ENCODE measurements around the gene DCDC1. TPM values are rescaled to one million over a fixed set of nuclear protein-coding genes. Genes with fewer than 3 reads are reported as not detected.

Gene DCDC1
- total RNA-seq, 1 experiment from 2014 or later, result 2.1 TPM

- in situ Hi-C loops (cut with HindIII; ENCODE audit: low sequenced_read_pairs), result no loop called here
Observed at GRCh38 chr11:31246451-31247165, 122.9 kb downstream of the DCDC1 start.

DNA sequence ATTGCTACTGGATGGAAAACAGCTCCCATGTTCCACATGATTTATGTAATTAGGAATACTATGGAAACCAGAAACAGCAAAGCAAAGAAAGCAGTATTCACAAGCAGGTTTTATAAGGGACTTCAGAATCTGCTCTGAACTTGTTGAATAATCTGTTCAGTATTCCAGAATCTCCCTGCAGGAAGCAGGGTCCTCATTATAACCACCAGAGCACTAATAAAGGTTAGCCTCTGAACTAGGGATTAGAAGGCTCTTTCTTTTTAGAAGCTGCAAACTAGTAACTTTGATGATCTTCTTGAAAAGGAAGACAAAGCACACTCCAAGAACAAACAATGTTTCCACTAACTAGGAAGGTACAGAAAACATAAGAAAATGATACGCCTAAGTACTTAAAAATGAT, 125.8 kb downstream of the DCDC1 start:
- in situ Hi-C loops (cut with HindIII; ENCODE audit: low sequenced_read_pairs), result no loop called here
- no peak for DNase-seq (ENCODE audit: low spot score)

More at GRCh38 chr11:31246451-31247165, 122.9 kb downstream of the DCDC1 start:
- no peak for DNase-seq (ENCODE audit: low spot score)

GRCh38 chr11:31240340-31240904, 129.1 kb downstream of the DCDC1 start:
- peak; percentile 71 for DNase-seq (ENCODE audit: low spot score)
- in situ Hi-C loops (cut with HindIII; ENCODE audit: low sequenced_read_pairs), result no loop called here

DNA sequence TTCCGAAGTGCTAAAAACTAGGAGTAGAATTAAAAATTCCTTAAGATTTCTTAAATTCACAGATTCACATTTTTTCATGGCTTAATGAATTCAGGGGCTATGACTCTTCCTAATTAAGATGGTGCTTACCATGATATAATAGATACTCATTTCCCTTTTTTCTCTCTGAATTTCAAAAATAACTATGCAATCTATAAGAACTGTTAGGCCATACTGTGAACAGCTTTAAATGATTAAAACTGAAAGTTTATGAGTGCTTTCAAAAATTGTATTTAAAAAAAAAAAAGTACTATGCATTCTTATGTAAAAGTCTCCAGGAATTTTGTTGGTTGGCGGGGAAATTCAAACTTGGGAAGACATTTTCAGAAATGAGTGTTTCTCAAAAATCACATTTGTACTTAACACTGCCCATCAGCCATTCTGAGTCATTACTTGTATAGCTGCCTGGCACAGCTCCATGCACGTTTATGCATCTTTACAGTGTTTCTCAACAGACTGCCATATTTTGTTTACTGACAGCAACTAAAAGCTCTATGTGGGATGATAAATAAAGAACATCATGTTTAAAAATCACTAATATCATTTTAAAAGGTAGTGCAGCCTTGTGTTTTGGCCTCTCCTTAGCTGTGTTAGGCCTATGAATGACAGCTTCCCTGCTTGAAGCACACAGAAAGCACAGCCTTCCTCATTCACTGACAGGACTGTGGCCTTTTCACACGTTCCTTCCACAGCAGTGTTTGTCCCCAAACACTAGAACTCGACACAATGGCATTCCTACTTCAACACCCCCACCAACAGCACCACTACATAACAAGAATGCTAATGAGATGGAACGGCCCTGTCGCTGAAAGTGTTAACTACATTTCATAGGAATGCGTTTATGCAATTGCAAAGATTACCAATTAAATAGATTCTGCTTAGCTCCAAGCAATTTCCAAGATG, 131.4 kb downstream of the DCDC1 start:
- in situ Hi-C loops (cut with HindIII; ENCODE audit: low sequenced_read_pairs), result no loop called here

GRCh38 chr11:31236143-31236542, 133.4 kb downstream of the DCDC1 start:
- DNase-seq (ENCODE audit: low spot score), result peak; percentile 31
- in situ Hi-C loops (cut with HindIII; ENCODE audit: low sequenced_read_pairs), result no loop called here

More for the DNA sequence above, 131.4 kb downstream of the DCDC1 start:
- peak; percentile 11 for DNase-seq (ENCODE audit: low spot score)

DNA sequence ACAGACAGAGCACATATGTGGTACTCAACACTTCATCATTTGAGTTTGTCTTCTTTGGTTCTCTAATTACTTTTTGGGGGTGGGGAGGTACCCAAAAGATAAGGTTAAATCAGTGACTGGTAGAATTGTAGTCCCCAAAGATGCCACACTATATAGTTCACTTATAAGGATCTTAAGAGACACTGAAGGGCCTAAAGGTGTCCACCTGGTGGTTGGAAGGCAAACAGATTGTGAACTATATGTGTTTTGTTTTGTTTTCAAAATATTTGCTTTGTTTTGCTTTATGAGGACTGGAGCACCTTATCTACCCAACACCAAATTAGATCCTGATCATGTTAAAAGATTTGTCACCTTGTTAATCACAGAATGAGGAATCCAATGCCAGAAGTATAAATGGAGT, 136.1 kb downstream of the DCDC1 start:
- DNase-seq (ENCODE audit: low spot score), result no peak
- in situ Hi-C loops (cut with HindIII; ENCODE audit: low sequenced_read_pairs), result no loop called here

GRCh38 chr11:31231601-31232000, 137.9 kb downstream of the DCDC1 start:
- DNase-seq (ENCODE audit: low spot score), result no peak
- in situ Hi-C loops (cut with HindIII; ENCODE audit: low sequenced_read_pairs), result no loop called here

DNA sequence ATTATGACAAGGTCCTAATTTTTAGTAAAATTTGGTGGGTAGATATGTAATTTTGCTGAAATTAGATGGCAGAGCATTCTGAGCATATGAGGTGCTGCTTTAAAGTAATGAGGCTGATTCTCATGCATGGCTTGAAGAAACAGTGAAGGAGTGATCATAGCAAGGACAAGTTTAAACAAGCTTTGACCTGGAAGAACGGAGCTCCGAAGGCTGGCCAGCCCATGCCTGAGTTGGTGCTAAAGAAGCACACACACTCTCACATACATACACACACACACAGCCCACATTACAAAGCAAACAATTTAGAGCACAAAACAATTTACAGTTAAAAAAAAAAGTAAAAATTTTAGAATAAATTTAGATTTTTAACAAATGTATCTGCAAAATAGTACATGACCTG, 150.7 kb downstream of the DCDC1 start:
- in situ Hi-C loops (cut with HindIII; ENCODE audit: low sequenced_read_pairs), result no loop called here
- DNase-seq (ENCODE audit: low spot score), result no peak

DNA sequence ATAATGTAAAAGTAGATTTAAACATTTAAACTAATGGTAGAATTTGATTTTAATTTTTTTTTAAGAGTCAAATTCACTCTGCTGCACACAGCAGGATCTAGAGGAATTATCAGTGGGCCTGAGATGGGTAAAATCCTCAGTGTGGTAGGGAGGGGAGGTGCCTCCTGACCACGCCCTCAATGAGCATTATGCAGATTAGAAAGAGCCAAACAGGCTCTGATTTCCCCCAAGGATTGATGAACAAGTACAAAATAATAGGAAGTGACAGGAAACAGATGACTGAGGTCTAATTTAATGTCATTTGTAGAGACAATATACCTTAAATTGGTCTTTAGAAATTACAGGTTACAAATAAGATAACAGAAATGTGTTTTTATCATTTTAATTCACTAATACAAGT, 155.2 kb downstream of the DCDC1 start:
- in situ Hi-C loops (cut with HindIII; ENCODE audit: low sequenced_read_pairs), result no loop called here
- no peak for DNase-seq (ENCODE audit: low spot score)

GRCh38 chr11:31199378-31199777, 170.2 kb downstream of the DCDC1 start:
- DNase-seq (ENCODE audit: low spot score), result no peak

GRCh38 chr11:31173926-31174680, 195.4 kb downstream of the DCDC1 start:
- no peak for DNase-seq (ENCODE audit: low spot score)
- in situ Hi-C loops (cut with HindIII; ENCODE audit: low sequenced_read_pairs), result no loop called here

More at GRCh38 chr11:31199378-31199777, 170.2 kb downstream of the DCDC1 start:
- in situ Hi-C loops (cut with HindIII; ENCODE audit: low sequenced_read_pairs), result no loop called here

GRCh38 chr11:31160504-31161422, 208.8 kb downstream of the DCDC1 start:
- DNase-seq (ENCODE audit: low spot score), result no peak
- in situ Hi-C loops (cut with HindIII; ENCODE audit: low sequenced_read_pairs), result no loop called here

DNA sequence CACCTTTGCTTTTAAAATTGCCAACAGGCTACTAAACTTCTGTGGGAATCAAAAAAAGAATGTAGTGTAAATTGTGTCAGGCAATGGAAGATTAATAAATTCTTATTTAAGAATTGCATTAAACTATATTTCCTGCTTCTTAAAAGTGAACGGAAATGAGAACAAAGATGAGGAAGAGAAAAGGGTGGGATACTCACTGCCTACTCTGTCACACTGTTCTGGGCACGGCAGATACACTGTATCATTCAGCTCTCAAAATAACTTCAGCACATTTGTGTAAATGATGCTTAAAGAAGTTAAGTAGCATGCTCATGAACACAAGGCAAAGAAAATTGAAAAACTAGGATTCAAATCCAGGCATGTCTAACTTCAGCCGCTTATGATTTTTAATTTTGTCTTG, 218.7 kb downstream of the DCDC1 start:
- DNase-seq (ENCODE audit: low spot score), result no peak
- in situ Hi-C loops (cut with HindIII; ENCODE audit: low sequenced_read_pairs), result no loop called here

GRCh38 chr11:31150011-31150410, 219.5 kb downstream of the DCDC1 start:
- in situ Hi-C loops (cut with HindIII; ENCODE audit: low sequenced_read_pairs), result no loop called here
- DNase-seq (ENCODE audit: low spot score), result no peak

- in situ Hi-C loops (cut with HindIII; ENCODE audit: low sequenced_read_pairs), result no loop called here
- DNase-seq (ENCODE audit: low spot score), result no peak
Observed at GRCh38 chr11:31141789-31142188, 227.8 kb downstream of the DCDC1 start.

- DNase-seq (ENCODE audit: low spot score), result no peak
- in situ Hi-C loops (cut with HindIII; ENCODE audit: low sequenced_read_pairs), result no loop called here
Observed at GRCh38 chr11:31139479-31139878, 230.1 kb downstream of the DCDC1 start.

- in situ Hi-C loops (cut with HindIII; ENCODE audit: low sequenced_read_pairs), result no loop called here
Observed at GRCh38 chr11:31132531-31133421, 236.8 kb downstream of the DCDC1 start.

More at GRCh38 chr11:31132531-31133421, 236.8 kb downstream of the DCDC1 start:
- DNase-seq (ENCODE audit: low spot score), result no peak
